ENCODE data around the gene KAT2B.

GRCh38 chr3:20185331-20185678 is 145.1 kb downstream of the KAT2B start:
- TF ChIP-seq CTCF (IDR thresholded peaks at IDR 0.05) (no peak), POLR2A (IDR thresholded peaks at IDR 0.05) (no peak)
